ENCODE data around the gene HJV. TPM values are rescaled to one million over a fixed set of nuclear protein-coding genes. Genes with fewer than 3 reads are reported as not detected.

HJV gene
- total RNA-seq, 1 donor from 2014 or later: not detected

DNA sequence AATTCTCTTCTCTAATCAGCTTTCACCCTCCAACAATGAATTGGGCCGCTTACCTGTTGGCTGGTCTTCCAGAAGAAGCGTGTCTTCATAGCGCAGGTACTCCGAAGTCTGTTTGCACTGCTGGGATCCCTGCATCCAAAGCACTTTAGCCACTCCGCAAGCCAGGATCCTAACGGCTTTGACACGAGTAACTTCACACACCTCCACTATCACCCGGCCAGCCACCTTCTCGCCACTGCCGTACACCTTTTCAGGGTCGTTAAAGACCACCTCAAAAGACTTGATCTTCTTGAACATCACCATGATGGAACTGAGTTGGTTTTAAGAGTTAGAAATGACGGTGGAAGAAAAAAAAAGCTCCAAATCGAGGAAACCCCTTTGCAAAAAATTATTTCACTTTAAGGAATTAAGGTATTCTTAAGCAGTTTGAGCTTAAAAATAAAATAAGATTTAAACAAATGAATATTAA, 25.5 kb downstream of the HJV start:
- TF ChIP-seq, protein P1, sequence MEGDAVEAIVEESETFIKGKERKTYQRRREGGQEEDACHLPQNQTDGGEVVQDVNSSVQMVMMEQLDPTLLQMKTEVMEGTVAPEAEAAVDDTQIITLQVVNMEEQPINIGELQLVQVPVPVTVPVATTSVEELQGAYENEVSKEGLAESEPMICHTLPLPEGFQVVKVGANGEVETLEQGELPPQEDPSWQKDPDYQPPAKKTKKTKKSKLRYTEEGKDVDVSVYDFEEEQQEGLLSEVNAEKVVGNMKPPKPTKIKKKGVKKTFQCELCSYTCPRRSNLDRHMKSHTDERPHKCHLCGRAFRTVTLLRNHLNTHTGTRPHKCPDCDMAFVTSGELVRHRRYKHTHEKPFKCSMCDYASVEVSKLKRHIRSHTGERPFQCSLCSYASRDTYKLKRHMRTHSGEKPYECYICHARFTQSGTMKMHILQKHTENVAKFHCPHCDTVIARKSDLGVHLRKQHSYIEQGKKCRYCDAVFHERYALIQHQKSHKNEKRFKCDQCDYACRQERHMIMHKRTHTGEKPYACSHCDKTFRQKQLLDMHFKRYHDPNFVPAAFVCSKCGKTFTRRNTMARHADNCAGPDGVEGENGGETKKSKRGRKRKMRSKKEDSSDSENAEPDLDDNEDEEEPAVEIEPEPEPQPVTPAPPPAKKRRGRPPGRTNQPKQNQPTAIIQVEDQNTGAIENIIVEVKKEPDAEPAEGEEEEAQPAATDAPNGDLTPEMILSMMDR (IDR thresholded peaks at IDR 0.05): no peak
- Mint-ChIP-seq H3K4me1 (ENCODE audit: unreplicated experiment) (peaks cover 53% of the 10 kb centered on the region), H3K27ac (ENCODE audit: unreplicated experiment) (peak overlapping the region; percentile 96), H3K27me3 (ENCODE audit: unreplicated experiment) (no peaks in the 10 kb centered on the region), H3K9me3 (ENCODE audit: unreplicated experiment) (no peaks in the 10 kb centered on the region), H3K4me3 (ENCODE audit: unreplicated experiment) (peak overlapping the region; percentile 94), H3K36me3 (ENCODE audit: unreplicated experiment) (peaks cover 38% of the 10 kb centered on the region)
- no peak for DNase-seq (ENCODE audit: extremely low spot score, unreplicated experiment)

DNA sequence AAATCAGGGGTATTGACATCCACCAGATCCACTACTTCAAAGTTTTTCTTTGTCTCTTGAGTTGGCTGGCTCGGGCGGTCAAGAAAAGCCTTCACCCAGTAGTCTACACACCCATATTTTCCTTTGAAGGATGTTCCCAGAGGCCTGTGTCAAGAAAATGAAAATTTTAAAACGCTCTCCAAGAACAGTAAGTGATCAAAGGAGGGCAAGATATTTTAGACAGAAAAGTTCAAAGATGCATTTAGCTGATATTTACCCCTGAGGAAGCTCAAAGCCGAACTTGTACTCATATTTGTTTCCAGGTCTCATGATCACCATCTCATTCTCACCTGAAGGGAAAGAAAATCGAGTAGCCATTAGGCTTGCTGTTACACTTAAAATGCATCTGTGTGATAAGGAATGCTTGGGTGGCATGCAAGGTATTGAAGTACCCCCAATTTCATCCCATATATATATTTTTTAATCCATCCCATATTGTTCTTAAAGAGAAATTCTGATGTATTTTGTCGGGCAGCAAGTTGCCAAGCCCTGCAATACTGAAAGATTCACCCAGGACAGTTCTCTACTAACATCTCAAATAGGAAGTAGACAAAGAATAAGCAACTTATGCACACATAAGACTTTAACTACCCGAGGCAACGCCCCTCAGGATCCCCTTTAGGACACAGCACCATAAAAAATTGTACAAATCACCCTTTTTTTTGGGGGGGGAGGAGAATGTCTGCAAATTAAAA, 26.2 kb downstream of the HJV start:
- H3K4me3 Mint-ChIP-seq (ENCODE audit: unreplicated experiment): peak overlapping the region; percentile 94
- H3K36me3 Mint-ChIP-seq (ENCODE audit: unreplicated experiment): peaks cover 38% of the 10 kb centered on the region
- H3K27ac Mint-ChIP-seq (ENCODE audit: unreplicated experiment): peak overlapping the region; percentile 96
- peaks cover 58% of the 10 kb centered on the region for H3K4me1 Mint-ChIP-seq (ENCODE audit: unreplicated experiment)
- DNase-seq (ENCODE audit: extremely low spot score, unreplicated experiment): no peak
- no peaks in the 10 kb centered on the region for H3K9me3 Mint-ChIP-seq (ENCODE audit: unreplicated experiment)
- H3K27me3 Mint-ChIP-seq (ENCODE audit: unreplicated experiment): no peaks in the 10 kb centered on the region
- TF ChIP-seq, protein P1 (IDR thresholded peaks at IDR 0.05): no peak

DNA sequence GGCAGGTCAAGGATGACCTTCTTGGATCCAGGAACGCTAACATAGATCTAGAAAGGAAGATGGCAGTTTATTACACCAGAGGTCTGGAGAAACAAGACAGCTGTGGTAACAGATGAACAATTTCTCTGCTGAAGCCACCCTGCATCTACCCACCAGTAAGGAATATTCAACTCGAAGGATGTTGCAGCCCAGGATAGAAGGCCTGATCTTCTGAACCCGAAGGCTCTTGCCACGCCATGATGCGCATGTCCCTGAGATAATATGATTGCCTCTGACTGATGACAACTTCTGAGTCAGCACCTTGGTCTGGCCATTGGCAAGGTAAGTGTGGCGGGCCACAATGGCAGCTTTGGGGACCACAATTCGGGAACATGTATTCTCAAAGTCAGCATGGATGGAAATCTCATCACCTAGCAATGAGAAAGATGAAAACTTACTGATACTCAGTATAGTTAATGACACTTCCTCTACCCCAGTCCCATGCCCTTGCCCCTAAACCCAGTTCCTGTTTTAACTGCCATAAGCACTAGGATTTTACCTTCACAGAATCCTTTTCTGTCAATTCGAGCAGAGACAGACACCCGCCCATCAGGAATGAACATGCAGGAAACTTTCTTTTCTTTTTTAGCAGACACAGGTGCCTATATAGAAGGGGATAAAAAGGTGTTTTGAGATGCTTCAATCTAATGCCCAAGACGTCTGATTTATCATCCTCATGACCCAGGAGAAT, 27.0 kb downstream of the HJV start:
- H3K27ac Mint-ChIP-seq (ENCODE audit: unreplicated experiment): peak overlapping the region; percentile 96
- DNase-seq (ENCODE audit: extremely low spot score, unreplicated experiment): no peak
- H3K4me1 Mint-ChIP-seq (ENCODE audit: unreplicated experiment): peaks cover 61% of the 10 kb centered on the region
- H3K9me3 Mint-ChIP-seq (ENCODE audit: unreplicated experiment): no peaks in the 10 kb centered on the region
- peaks cover 38% of the 10 kb centered on the region for H3K36me3 Mint-ChIP-seq (ENCODE audit: unreplicated experiment)
- no peaks in the 10 kb centered on the region for H3K27me3 Mint-ChIP-seq (ENCODE audit: unreplicated experiment)
- H3K4me3 Mint-ChIP-seq (ENCODE audit: unreplicated experiment): peak overlapping the region; percentile 94
- TF ChIP-seq, protein P1 (IDR thresholded peaks at IDR 0.05): no peak

DNA sequence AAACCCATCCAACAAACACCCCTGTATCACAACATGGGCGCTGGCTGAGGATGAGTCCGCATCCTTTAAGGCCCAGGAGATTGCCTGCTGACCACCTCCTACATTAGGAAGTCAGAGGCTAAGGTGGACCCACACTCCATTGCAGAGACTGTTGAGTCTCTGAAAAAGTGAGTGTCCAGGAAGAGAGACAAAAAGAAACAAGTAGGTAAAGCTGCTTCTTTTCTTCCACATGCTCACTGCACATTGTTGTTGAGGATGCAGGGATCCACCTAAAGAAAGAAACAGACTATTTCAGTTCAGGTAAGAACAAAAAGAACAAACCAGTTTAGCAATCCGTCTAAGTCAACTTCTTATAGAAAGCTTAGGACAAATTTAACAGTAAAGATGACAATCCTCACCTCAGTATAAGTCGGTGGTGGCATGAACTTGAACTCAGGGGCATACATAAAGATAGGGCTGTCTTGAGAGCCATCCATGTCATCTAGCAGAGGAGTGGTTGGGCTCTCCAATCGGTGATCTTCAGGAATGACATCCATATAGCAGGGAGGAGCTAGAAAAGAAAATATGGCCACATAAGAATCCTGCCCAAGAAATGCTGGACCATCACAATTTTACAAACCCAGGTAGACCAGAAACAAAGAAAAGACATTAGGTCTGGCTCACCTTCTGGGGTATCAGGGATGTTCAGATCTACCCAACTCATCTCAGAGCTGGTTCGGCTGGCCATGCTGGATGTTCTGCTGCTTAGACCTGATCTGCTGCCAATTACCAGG, 27.7 kb downstream of the HJV start:
- DNase-seq (ENCODE audit: extremely low spot score, unreplicated experiment): no peak
- Mint-ChIP-seq H3K4me3 (ENCODE audit: unreplicated experiment) (peak overlapping the region; percentile 94), H3K27me3 (ENCODE audit: unreplicated experiment) (no peaks in the 10 kb centered on the region), H3K27ac (ENCODE audit: unreplicated experiment) (peak overlapping the region; percentile 96), H3K9me3 (ENCODE audit: unreplicated experiment) (no peaks in the 10 kb centered on the region), H3K4me1 (ENCODE audit: unreplicated experiment) (peaks cover 61% of the 10 kb centered on the region), H3K36me3 (ENCODE audit: unreplicated experiment) (peaks cover 38% of the 10 kb centered on the region)
- TF ChIP-seq, protein P1 (IDR thresholded peaks at IDR 0.05): no peak
